Measurements from ENCODE around the gene YPEL3. TPM values are rescaled to one million over a fixed set of nuclear protein-coding genes. Genes with fewer than 3 reads are reported as not detected.

YPEL3 gene
- total RNA-seq = 45.2 TPM

GRCh38 chr16:30096105-30096861, at the start of gene YPEL3:
YPEL3 (minus strand) TSS chr16:30096213; CDS start chr16:30095482, 731 bp downstream.

DNA sequence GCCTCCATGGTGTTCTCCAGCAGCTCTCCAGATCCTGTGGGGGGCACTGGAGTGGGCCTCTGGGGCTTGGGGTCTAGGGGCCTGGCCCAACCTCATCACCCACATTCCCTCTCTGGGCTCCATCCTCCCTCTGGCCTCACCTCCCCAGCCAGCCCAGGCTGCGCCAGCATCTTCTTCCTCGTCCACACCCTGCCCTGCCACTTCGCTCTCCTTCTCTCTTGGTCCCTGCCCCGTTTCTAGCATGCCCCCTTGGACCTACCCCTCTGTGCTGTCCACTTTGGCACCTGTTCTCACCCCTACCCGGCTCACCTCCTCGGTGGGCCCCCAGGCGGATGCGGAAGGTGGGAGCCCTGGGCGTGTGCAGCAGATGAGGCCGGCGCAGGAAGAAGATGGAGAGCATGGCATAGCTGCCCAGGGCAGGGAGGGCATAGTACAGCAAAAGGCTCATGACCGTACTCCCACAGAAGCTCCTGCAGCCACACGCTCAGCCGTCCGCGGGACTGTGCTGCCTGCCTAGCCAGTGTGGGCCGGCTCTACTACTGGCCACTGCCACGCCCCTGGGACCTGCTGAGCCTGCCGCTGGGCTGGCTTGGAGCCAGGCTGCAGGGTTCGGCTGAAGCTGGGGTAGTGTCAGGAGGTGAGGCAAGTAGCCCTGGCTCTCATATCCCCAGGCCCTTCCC, 17.2 kb upstream of the YPEL3 start, which contains the start of gene GDPD3:
GDPD3 (minus strand) TSS at position 507 of the 680 bp plus-strand sequence; CDS start at position 448, 59 bp downstream.

DNA sequence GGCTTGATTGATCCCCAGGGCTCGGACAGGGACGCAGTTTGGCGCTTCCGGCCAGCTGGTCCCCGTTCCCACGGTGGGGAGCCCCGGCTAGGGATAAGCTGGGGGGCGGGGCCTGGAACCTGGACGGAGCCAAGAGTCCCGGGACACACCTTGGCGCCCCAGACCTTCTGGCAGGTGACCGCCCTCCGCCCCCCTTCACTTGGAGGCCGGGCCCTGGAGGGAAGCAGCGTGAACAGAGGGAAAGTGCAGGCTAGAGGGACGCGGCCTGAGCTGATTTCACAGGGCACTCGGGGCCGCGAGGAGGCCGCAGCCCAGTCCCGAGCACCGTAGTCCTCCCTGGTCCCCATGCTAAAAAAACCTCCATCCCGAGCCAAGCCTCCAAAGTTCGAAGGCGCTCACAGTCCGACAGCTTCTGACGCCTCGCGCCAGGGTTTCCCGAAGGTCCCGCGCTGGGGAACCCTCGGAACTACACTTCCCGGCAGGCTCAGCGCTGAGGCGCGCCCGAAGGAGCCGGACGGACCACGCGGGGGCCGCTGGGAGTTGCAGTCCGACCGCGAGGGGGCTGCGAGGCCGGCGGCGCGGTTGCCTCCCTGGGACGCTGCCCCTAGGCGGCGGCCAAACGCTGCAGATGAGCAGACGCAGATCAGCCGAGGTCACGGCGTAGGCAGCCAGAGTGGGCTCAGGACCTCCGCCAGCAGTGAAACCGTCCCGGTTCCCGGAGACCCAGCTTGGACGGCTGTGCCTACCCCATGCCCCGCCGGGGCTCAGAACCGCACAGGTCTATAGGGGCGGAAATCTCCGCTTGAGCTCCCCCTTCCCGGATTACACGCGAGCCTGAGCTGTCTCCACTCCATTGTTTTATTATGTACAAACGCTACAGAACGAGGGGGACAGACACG, 4.3 kb downstream of the YPEL3 start, which contains the start of gene TBX6:
TBX6 (minus strand) TSS at position 451 of the 899 bp plus-strand sequence. CDS start 731 bp downstream, outside the sequence.

GRCh38 chr16:30075503-30076275, 20.3 kb downstream of the YPEL3 start, which contains the start of gene PPP4C:
PPP4C (plus strand) TSS chr16:30075994; CDS start chr16:30076378, 384 bp downstream.

DNA sequence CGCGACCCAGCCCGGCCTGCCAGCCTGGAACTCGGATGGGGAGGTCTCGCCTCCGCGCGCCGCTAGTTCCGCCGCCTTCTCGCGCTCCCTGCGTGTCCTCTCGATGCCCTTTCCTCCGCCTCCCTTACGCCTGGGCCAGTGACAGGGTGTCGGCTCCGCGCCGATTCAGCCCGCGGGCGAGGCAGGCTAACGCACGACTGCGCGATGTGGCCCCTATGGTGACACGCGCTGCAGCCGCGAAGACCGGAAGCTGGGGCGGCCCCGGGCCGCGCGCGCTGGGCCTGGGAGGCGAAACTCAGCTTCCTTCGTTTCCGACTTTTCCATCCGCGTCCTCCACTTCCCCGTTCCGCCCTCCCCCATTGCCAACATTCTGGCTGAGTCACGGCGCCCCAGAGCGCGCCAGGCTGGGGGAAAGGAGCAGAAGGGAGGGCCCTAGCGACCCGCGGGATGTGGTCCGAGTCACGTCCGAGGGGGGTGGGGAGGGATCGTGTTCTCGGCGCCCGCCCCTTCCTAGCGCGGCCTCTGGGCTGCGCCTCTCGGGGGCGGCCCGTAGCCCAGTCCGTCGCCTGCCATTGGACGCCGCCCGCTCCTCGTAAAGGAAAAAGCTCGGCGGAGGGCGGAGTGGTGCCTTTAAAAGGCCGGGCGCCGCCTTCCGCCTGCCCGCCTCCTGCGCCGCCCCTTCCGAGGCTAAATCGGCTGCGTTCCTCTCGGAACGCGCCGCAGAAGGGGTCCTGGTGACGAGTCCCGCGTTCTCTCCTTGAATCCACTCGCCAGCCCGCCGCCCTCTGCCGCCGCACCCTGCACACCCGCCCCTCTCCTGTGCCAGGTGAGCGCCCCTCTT, 30.7 kb downstream of the YPEL3 start, which contains the start of gene ALDOA:
ALDOA (plus strand) TSS at position 659 of the 841 bp plus-strand sequence. CDS start 1,138 bp downstream, outside the sequence.

Other genes with a start within 250 kb of the YPEL3 start
- gene CDIPT, start 233.0 kb downstream of the YPEL3 start, total RNA-seq = 85.7 TPM
- gene SEZ6L2, start 196.7 kb downstream of the YPEL3 start, total RNA-seq = 37.9 TPM
- gene ASPHD1, start 195.7 kb downstream of the YPEL3 start, total RNA-seq = 4.8 TPM
- 29.2 TPM for gene KCTD13, start 170.0 kb downstream of the YPEL3 start, total RNA-seq
- 30.3 TPM for gene TMEM219, start 134.1 kb downstream of the YPEL3 start, total RNA-seq
- 56.0 TPM for gene TAOK2, start 122.3 kb downstream of the YPEL3 start, total RNA-seq
- 23.4 TPM for gene HIRIP3, start 100.6 kb downstream of the YPEL3 start, total RNA-seq
- 72.5 TPM for gene INO80E, start 100.0 kb downstream of the YPEL3 start, total RNA-seq
- gene DOC2A, start 85.2 kb downstream of the YPEL3 start, total RNA-seq = 2.7 TPM
- gene C16orf92, start 73.0 kb downstream of the YPEL3 start, total RNA-seq = not detected
- gene TLCD3B, start 64.9 kb downstream of the YPEL3 start, total RNA-seq = 39.7 TPM
- gene ALDOA, start 30.5 kb downstream of the YPEL3 start, total RNA-seq = 426 TPM
- gene PPP4C, start 20.2 kb downstream of the YPEL3 start, total RNA-seq = 70.4 TPM
- 0.66 TPM for gene TBX6, start 4.3 kb downstream of the YPEL3 start, total RNA-seq
- gene GDPD3, start 17.3 kb upstream of the YPEL3 start, total RNA-seq = 2.1 TPM
- 31.3 TPM for gene MAPK3, start 27.0 kb upstream of the YPEL3 start, total RNA-seq
- 13.0 TPM for gene CORO1A, start 87.4 kb upstream of the YPEL3 start, total RNA-seq
- gene BOLA2B, start 97.5 kb upstream of the YPEL3 start, total RNA-seq = 50.9 TPM
- gene SLX1A, start 97.7 kb upstream of the YPEL3 start, total RNA-seq = 11.5 TPM
- gene SULT1A3, start 103.0 kb upstream of the YPEL3 start, total RNA-seq = 10.4 TPM
- not detected for gene NPIPB13, start 152.3 kb upstream of the YPEL3 start, total RNA-seq

All from camera-type eye (tissue), 1 donor.